AG10803 (cell line): Measurements from ENCODE around the gene EHD4.

Experiments used
- DNase-seq: peaks from one replicate; pipeline ENCODE4 v3.0.0; 2010; ENCODE audit warnings: low read depth
- H3K4me3 ChIP-seq: 2 replicates; pipeline ENCODE4 v1.5.1; 2011; ENCODE audit warnings: mild to moderate bottlenecking, low read length, control low read depth
- CTCF ChIP-seq: conservative IDR thresholded peaks from 2 replicates; pipeline ENCODE4 v1.5.1; 2011; ENCODE audit warnings: mild to moderate bottlenecking, low read length, control low read depth, inconsistent platforms

Gene EHD4

GRCh38 chr15:41847206-41847605 is 125.2 kb downstream of the EHD4 start:
- DNase-seq, result no peak
- TF ChIP-seq CTCF, result no peak
- no peak overlapping the region for H3K4me3 ChIP-seq
